Measurements from ENCODE around the gene ALKBH5. TPM values are rescaled to one million over a fixed set of nuclear protein-coding genes. Genes with fewer than 3 reads are reported as not detected.

ALKBH5 gene
- total RNA-seq, 2 donors from 2014 or later = 45.4 to 48.8 TPM

DNA sequence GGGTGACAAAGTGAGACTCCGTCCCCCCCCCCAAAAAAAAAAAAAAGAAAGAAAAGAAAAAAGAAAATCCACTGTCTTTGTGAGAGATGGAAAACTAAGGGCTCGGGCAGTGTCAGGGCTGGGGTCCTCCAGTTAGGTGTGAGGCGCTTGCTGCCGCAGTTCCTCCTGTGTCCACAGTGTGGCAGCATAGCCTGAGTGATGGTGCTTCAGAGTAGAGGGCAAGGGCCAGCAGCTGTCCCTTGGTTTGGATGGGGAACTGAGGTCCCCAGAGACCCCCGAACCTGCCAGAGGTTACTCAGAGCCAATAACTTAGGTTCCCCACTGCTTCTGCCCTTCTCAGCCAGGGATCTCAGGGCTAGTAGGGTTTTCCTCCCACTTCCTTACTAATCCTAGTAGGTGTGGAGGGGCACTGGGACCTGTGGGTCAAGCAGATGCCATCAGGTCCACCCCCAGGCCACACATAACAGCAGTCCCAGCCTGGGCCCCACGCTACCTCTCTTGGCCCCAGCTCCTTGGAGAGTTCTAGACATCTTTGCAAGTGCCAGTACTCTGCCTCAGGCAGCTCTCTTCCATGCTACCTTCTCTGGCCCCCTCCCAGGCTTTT, 33.9 kb downstream of the ALKBH5 start:
- H3K36me3 ChIP-seq (replicated peaks in 1 of 2; ENCODE audit: insufficient read depth in 1 of 2, low read depth in 2 of 2) = no peaks in the 10 kb centered on the region

DNA sequence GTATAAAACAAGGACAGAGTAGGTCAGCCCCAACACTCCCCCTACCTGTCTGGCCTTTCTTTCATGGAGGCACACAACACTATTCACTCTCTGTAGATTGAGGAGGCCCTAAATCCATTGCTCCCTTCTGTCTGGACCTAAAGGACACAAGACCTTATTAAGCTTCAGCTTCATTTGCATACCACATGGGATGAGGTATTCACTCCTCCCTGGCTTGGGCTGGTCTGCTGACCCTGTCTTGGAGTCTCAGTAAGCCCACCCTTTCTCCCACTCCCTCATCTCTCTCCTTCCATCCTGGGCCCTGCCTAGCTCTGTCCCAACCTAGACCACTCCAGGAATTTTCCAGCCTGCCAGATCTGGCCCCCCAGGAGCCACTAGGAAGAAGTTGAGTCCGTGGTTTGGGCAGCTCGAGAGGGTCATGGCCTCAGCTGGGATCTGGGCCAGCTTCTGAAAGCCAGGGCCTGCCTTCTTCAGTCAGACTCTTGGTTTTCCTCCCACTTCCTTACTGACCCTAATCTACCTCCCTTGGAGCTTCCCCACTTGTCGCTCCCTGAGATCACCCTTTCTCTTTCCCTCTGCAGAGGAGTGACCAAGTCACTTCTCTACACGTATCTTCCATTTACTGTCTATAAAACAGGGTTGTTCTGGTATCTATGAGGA, 35.3 kb downstream of the ALKBH5 start:
- TF ChIP-seq POLR2A (IDR thresholded peaks at IDR 0.05) = no peak
- TF ChIP-seq, protein P1, sequence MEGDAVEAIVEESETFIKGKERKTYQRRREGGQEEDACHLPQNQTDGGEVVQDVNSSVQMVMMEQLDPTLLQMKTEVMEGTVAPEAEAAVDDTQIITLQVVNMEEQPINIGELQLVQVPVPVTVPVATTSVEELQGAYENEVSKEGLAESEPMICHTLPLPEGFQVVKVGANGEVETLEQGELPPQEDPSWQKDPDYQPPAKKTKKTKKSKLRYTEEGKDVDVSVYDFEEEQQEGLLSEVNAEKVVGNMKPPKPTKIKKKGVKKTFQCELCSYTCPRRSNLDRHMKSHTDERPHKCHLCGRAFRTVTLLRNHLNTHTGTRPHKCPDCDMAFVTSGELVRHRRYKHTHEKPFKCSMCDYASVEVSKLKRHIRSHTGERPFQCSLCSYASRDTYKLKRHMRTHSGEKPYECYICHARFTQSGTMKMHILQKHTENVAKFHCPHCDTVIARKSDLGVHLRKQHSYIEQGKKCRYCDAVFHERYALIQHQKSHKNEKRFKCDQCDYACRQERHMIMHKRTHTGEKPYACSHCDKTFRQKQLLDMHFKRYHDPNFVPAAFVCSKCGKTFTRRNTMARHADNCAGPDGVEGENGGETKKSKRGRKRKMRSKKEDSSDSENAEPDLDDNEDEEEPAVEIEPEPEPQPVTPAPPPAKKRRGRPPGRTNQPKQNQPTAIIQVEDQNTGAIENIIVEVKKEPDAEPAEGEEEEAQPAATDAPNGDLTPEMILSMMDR (IDR thresholded peaks at IDR 0.05) = no peak
- Histone ChIP-seq H3K36me3 (replicated peaks in 1 of 2; ENCODE audit: insufficient read depth in 1 of 2, low read depth in 2 of 2) (no peaks in the 10 kb centered on the region), H3K27me3 (no peaks in the 10 kb centered on the region), H3K4me1 (no peaks in the 10 kb centered on the region), H3K4me3 (no peak overlapping the region), H3K27ac (no peak overlapping the region), H3K9me3 (no peaks in the 10 kb centered on the region)
- WGBS, 2 donors = 41 to 56% methylated on average over 4 of the region's 4 CpGs
- DNase-seq = peak in 2 of 4 donors; percentile 27 to 38
- peak; percentile 39 for ATAC-seq
- intact Hi-C loops (cut with DNase I) = no loop called here

More for the DNA sequence above, 33.9 kb downstream of the ALKBH5 start:
- H3K9me3 ChIP-seq = no peaks in the 10 kb centered on the region
- 1 to 9% methylated on average over 5 to 6 of the region's 6 CpGs for WGBS, 2 donors
- no peak overlapping the region for H3K4me3 ChIP-seq
- ATAC-seq (peak; percentile 93), DNase-seq (peak; percentile 80 to 86 (median 81))
- TF ChIP-seq, protein P1 (IDR thresholded peaks at IDR 0.05) = peak; percentile 82 to 93 (median 89)
- no peak for TF ChIP-seq POLR2A (IDR thresholded peaks at IDR 0.05)
- no peak overlapping the region for H3K27ac ChIP-seq
- H3K4me1 ChIP-seq = no peaks in the 10 kb centered on the region
- H3K27me3 ChIP-seq = no peaks in the 10 kb centered on the region
- intact Hi-C loops (cut with DNase I) = no loop called here

DNA sequence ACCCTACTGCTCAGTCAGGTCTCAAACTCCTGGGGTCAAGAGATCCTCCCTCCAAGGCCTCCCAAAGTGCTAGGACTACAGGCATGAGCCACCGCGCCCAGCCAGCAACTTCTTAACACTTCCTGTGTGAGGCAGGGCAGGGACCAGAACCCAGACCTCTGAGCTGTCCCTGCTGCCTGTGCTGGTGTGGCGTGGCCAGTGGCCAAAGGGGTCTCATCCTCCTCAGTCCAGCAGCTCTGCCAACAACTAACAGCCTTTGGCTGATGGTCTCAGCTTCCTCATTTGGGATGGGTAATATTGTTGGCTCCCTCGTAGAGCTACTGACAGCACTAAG, 40.4 kb downstream of the ALKBH5 start:
- Histone ChIP-seq H3K4me1 (peaks cover 14% of the 10 kb centered on the region), H3K4me3 (no peak overlapping the region), H3K27ac (no peak overlapping the region), H3K27me3 (no peaks in the 10 kb centered on the region), H3K9me3 (no peaks in the 10 kb centered on the region), H3K36me3 (replicated peaks in 1 of 2; ENCODE audit: insufficient read depth in 1 of 2, low read depth in 2 of 2) (no peaks in the 10 kb centered on the region)
- TF ChIP-seq POLR2A (IDR thresholded peaks at IDR 0.05) = no peak
- TF ChIP-seq, protein P1 (IDR thresholded peaks at IDR 0.05) = no peak
- ATAC-seq = no peak
- no peak for DNase-seq
- 90 to 100% methylated on average over 2 to 4 of the region's 4 CpGs for WGBS, 2 donors
- intact Hi-C loops (cut with DNase I) = no loop called here

DNA sequence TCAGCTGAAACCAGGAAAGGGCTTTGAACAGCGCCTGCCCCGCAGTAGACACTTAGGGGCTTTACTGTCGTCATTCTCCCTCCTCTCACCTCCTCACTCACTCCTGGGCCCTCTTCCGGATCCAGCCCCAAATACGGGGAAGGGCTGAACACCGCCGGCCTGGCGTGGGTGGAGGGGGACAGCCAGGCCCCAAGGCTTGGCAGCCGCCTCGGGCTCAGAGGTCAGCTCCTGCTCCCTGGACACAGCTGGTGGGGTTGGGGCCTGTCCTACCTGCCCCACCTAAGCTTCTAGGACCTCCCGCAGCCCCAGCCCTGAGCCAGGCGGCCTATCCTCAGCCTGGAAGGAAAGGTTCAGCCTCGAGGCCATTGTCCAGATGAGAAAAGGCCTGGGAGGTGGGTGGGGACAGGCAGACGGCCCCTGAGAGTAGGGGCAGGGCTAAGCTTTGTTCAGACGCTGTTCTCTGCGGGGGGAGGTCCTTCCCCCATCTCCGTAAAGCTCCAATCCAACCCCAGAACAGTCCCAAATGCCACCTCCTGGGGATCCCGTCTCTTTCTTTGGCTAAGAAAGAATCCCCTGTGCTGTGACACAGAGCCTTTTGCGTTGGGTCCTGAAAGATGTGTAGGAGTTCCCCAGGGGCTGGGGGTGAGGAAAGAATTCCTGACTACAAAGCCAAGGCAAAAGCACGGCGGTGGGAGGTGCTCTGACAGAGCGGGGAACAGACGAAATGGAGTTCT, 40.9 kb downstream of the ALKBH5 start:
- ATAC-seq (no peak), DNase-seq (peak in 1 of 4 donors; percentile 34)
- 49 to 53% methylated on average over 11 to 23 of the region's 23 CpGs for WGBS, 2 donors
- Histone ChIP-seq H3K27ac (peak overlapping the region in 1 of 4 donors; percentile 27), H3K4me1 (peaks cover 14% of the 10 kb centered on the region), H3K36me3 (replicated peaks in 1 of 2; ENCODE audit: insufficient read depth in 1 of 2, low read depth in 2 of 2) (no peaks in the 10 kb centered on the region), H3K27me3 (no peaks in the 10 kb centered on the region), H3K9me3 (no peaks in the 10 kb centered on the region), H3K4me3 (no peak overlapping the region)
- TF ChIP-seq POLR2A (IDR thresholded peaks at IDR 0.05) = no peak
- TF ChIP-seq, protein P1 (IDR thresholded peaks at IDR 0.05) = no peak
- intact Hi-C loops (cut with DNase I) = no loop called here
